GM20000 (cell line): Measurements from ENCODE around the gene FBP2.
"Not testable (repeated sequence)": the region's sequence is repeated elsewhere in the genome, so short reads cannot be mapped to it uniquely, and the experiment has no call there.

Source experiments
- DNase-seq: peaks from one replicate; pipeline ENCODE4 v3.0.0; 2012; ENCODE audit warnings: low spot score
- CTCF ChIP-seq: IDR thresholded peaks from 2 replicates; pipeline ENCODE4 v1.5.1; 2012; ENCODE audit warnings: mild to moderate bottlenecking, control low read depth; ENCODE audit errors: extremely low read depth, missing control alignments

FBP2 gene

GRCh38 chr9:94560237-94560636 is 33.4 kb downstream of the FBP2 start:
- TF ChIP-seq CTCF = no peak

GRCh38 chr9:94557376-94557775 is 36.2 kb downstream of the FBP2 start:
- no peak for TF ChIP-seq CTCF
- no peak for DNase-seq

More at GRCh38 chr9:94560237-94560636, 33.4 kb downstream of the FBP2 start:
- no peak for DNase-seq

- no peak for TF ChIP-seq CTCF
- peak; percentile 52 for DNase-seq
These were observed 38.9 kb downstream of the FBP2 start, which contains the start of gene PCAT7 for GRCh38 chr9:94554439-94555331. Gene PCAT7, plus strand, starts transcription at chr9:94555083.

- TF ChIP-seq CTCF = no peak
- no peak for DNase-seq
These were observed 39.6 kb downstream of the FBP2 start for GRCh38 chr9:94554078-94554438.

GRCh38 chr9:94553029-94553938 is 40.3 kb downstream of the FBP2 start:
- no peak for DNase-seq
- TF ChIP-seq CTCF = no peak

GRCh38 chr9:94545940-94546339 is 47.7 kb downstream of the FBP2 start:
- no peak for TF ChIP-seq CTCF

GRCh38 chr9:94544335-94544734 is 49.3 kb downstream of the FBP2 start:
- DNase-seq = not testable (repeated sequence)

More at GRCh38 chr9:94545940-94546339, 47.7 kb downstream of the FBP2 start:
- DNase-seq = no peak
